Nephron progenitor cell (in vitro differentiated cells): ENCODE data around the gene IL36G.
"Not testable (repeated sequence)": the region's sequence is repeated elsewhere in the genome, so short reads cannot be mapped to it uniquely, and the experiment has no call there.

Source experiments
- DNase-seq: peaks from one replicate; pipeline ENCODE4 v3.0.0; 2021
- H3K27ac Mint-ChIP-seq: 2 replicates; pipeline ENCODE4 v1.8.0; 2021; ENCODE audit warnings: mild to moderate bottlenecking, moderate library complexity, mixed read lengths
- H3K27me3 Mint-ChIP-seq: 2 replicates; pipeline ENCODE4 v1.8.0; 2021; ENCODE audit warnings: mild to moderate bottlenecking, low read depth, mixed read lengths; ENCODE audit not compliant: poor library complexity
- H3K36me3 Mint-ChIP-seq: 2 replicates; pipeline ENCODE4 v1.8.0; 2021; ENCODE audit warnings: low read depth, mixed read lengths
- H3K4me1 Mint-ChIP-seq: 2 replicates; pipeline ENCODE4 v1.8.0; 2021; ENCODE audit warnings: mixed read lengths
- H3K4me3 Mint-ChIP-seq: 2 replicates; pipeline ENCODE4 v1.8.0; 2021; ENCODE audit warnings: mild to moderate bottlenecking, moderate library complexity, mixed read lengths
- H3K9me3 Mint-ChIP-seq: 2 replicates; pipeline ENCODE4 v1.8.0; 2021; ENCODE audit warnings: mild to moderate bottlenecking, moderate library complexity, mixed read lengths
- TF ChIP-seq, protein P1 (sequence below): fragments of 200-600 bp; sonication (generic); IDR thresholded peaks from 2 replicates; pipeline ENCODE4 v1.5.0; 2021; ENCODE audit warnings: antibody characterized with exemption

The IL36G gene

DNA sequence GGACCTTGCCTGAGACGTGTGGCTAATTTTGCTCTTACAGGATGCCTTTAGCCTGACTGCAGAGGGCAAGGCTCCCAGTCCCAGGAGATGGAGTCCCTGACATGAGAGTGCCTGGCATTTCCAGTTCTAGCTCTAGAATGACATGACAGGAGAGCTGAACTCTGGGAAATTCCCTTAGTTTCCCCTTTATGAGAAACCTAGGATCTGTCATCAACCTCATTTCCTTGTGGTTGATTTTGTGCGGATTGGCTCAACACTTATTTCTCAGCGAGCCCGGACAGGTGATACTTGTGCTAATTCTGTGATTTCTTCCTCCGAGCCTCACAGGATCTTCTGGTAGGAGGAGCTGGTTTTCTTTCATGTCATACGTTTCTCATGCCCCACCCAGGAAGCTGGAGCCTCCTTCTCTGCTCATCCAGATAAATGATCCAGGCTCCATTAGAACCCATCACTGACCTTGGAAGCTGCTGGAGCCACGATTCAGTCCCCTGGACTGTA, at the start of gene IL36G:
Gene IL36G, plus strand, starts transcription at position 448 of the 498 bp plus-strand sequence. CDS start 633 bp downstream, outside the sequence.
- no peak for DNase-seq
- no peaks in the 10 kb centered on the region for H3K36me3 Mint-ChIP-seq
- no peaks in the 10 kb centered on the region for H3K9me3 Mint-ChIP-seq
- no peak within 1 kb of the TSS for H3K27ac Mint-ChIP-seq
- TF ChIP-seq, protein P1, sequence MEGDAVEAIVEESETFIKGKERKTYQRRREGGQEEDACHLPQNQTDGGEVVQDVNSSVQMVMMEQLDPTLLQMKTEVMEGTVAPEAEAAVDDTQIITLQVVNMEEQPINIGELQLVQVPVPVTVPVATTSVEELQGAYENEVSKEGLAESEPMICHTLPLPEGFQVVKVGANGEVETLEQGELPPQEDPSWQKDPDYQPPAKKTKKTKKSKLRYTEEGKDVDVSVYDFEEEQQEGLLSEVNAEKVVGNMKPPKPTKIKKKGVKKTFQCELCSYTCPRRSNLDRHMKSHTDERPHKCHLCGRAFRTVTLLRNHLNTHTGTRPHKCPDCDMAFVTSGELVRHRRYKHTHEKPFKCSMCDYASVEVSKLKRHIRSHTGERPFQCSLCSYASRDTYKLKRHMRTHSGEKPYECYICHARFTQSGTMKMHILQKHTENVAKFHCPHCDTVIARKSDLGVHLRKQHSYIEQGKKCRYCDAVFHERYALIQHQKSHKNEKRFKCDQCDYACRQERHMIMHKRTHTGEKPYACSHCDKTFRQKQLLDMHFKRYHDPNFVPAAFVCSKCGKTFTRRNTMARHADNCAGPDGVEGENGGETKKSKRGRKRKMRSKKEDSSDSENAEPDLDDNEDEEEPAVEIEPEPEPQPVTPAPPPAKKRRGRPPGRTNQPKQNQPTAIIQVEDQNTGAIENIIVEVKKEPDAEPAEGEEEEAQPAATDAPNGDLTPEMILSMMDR, result no peak
- H3K4me3 Mint-ChIP-seq, result no peak within 1 kb of the TSS
- no peaks in the 10 kb centered on the region for H3K4me1 Mint-ChIP-seq
- H3K27me3 Mint-ChIP-seq, result peaks cover 38% of the 10 kb centered on the region

DNA sequence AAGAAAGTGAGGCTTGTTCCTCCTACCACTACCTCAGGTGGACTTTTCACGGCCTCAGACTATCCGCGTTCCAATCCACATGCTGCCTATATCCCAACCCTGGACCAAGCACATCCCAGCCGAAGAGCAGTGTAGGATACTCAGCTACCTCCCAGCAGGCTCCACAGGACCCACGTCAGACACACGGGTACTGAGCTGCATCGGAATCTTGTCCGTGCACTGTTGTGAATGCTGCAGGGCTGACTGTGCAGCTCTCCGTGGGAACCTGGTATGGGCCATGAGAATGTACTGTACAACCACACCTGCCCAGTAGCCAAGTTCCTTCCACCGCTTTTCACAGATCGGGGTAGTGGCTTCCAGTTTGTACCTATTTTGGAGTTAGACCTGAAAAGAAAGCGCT, 44.5 kb upstream of the IL36G start:
- DNase-seq, result no peak
- Mint-ChIP-seq H3K27me3 (peaks cover 22% of the 10 kb centered on the region), H3K4me3 (no peak overlapping the region), H3K4me1 (no peaks in the 10 kb centered on the region), H3K36me3 (no peaks in the 10 kb centered on the region), H3K27ac (no peak overlapping the region), H3K9me3 (no peaks in the 10 kb centered on the region)
- TF ChIP-seq, protein P1, result no peak

DNA sequence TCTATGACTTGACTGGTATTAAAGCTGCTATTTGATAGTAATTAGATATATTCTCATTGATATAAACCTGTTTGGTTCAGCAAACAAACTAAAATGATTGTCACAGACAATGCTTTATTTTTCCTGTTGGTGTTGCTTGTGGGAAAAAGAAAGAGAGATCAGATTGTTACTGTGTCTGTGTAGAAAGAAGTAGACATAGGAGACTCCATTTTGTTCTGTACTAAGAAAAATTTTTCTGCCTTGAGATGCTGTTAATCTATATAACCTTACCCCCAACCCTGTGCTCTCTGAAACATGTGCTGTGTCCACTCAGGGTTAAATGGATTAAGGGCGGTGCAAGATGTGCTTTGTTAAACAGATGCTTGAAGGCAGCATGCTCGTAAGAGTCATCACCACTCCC, 43.7 kb upstream of the IL36G start:
- DNase-seq, H3K4me3 Mint-ChIP-seq, H3K27ac Mint-ChIP-seq, H3K36me3 Mint-ChIP-seq, H3K4me1 Mint-ChIP-seq, H3K9me3 Mint-ChIP-seq: not testable (repeated sequence)
- peaks cover 29% of the 10 kb centered on the region for H3K27me3 Mint-ChIP-seq

DNA sequence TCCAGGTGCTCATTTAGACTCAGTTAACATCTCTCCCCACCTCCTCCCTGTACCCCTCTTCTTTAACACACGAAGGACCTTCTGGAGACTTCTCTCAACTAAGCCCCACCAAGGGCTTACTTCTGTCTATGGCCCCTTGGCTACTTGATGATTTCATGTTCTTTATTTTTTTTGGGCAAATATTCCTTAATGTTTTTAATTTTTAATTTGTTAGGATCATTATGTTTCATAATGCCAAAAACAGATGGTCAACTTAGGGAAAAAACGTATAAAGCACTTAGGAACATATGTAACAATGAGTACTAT, 40.9 kb upstream of the IL36G start:
- TF ChIP-seq, protein P1, result no peak
- peaks cover 46% of the 10 kb centered on the region for H3K27me3 Mint-ChIP-seq
- H3K27ac Mint-ChIP-seq, result no peak overlapping the region
- no peaks in the 10 kb centered on the region for H3K9me3 Mint-ChIP-seq
- no peaks in the 10 kb centered on the region for H3K4me1 Mint-ChIP-seq
- H3K4me3 Mint-ChIP-seq, result no peak overlapping the region
- no peak for DNase-seq
- H3K36me3 Mint-ChIP-seq, result no peaks in the 10 kb centered on the region

DNA sequence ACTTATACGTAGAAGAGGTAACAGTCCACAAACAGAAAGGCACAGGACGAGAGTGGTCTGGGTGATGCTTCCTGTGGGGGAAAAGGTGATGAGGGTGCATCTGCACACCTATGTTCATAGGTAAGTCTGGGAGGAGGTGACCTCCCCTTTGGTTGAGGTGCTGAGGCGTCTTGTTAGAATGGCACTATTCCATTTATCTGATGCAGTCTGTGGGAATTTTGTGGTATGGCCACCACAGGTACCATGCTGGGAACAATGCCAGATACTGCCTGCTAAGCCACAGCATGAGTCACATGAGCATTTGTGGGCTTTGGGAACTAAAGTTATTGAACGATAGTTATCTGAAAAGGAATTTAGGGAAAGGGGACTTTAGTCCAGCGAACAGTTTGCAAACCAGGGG, 38.9 kb upstream of the IL36G start:
- H3K27ac Mint-ChIP-seq, result no peak overlapping the region
- TF ChIP-seq, protein P1, result no peak
- H3K36me3 Mint-ChIP-seq, result no peaks in the 10 kb centered on the region
- H3K4me1 Mint-ChIP-seq, result no peaks in the 10 kb centered on the region
- DNase-seq, result no peak
- peaks cover 52% of the 10 kb centered on the region for H3K27me3 Mint-ChIP-seq
- no peaks in the 10 kb centered on the region for H3K9me3 Mint-ChIP-seq
- H3K4me3 Mint-ChIP-seq, result no peak overlapping the region

DNA sequence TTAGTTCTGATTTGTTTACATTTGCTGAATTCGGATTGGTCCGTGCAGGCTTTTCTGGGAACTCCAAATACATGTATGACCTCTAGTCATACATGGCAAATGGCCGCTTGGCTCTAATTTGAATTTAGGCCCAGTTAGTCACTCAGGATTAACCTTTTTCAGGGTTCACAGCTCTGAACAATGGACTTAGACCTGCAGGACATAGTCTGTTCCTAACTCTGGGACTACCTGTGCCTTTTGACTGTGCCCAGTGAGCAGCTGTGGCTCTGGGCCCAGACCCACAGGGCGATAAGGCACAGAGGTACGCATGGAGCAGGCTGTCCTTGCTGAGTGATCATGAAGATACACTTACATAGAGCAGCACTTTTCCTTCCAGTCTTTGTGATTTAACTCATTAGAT, 38.4 kb upstream of the IL36G start:
- TF ChIP-seq, protein P1, result no peak
- peaks cover 50% of the 10 kb centered on the region for H3K27me3 Mint-ChIP-seq
- H3K36me3 Mint-ChIP-seq, result no peaks in the 10 kb centered on the region
- peaks cover 1% of the 10 kb centered on the region for H3K9me3 Mint-ChIP-seq
- H3K4me3 Mint-ChIP-seq, result no peak overlapping the region
- no peaks in the 10 kb centered on the region for H3K4me1 Mint-ChIP-seq
- DNase-seq, result no peak
- no peak overlapping the region for H3K27ac Mint-ChIP-seq
